ENCODE results near the gene SH3BP5L. TPM values are rescaled to one million over a fixed set of nuclear protein-coding genes. Genes with fewer than 3 reads are reported as not detected.

SH3BP5L gene
- total and polyA plus RNA-seq, 7 donors: 13.7 to 23.5 (median 16.6) TPM

DNA sequence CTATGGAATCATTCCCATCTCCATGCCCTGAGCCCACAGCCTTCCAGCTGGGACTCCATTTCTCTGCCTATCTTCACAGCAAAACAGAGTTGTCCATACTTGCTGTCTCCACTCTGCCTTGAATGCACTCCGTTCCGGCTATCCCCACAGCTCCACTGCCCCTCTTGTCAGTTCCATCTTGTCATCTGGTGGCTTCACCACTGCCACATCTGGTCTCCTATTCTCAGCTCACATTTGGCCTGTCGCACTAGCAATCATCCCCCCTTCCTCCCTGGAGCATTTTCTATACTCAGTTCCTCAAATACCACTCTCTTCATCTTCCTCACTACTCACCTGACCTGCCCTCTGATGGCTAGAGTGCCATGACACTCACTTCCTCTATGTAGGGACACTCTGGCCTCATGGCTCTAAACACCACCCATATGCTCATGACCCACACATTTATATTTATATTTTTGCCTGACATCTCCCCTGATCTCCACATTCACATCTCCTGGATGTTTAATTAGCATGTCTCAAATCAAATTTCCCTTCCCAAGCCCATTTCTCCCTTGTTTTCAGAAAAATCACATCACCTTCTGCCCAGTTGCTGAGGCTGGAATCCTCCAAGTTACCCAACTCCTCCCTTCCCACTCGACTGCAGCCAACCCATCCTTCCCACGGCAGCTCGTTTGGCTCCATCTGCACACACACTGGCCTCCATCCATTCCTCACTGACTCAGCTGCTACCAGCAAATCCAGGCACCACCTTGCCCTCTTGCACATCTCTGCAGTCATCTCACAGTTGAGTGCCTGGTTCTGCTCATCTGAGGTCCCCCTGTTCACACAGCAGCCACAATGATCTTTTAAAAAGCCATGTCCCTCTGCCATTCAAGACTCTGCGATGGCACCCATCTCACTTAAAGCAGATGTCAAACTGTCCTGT is 27.0 kb upstream of the SH3BP5L start:
- Histone ChIP-seq H3K27ac (no peak overlapping the region), H3K4me1 (peaks cover 0 to 10% (median 8%) of the 10 kb centered on the region in 4 donors), H3K9me3 (no peaks in the 10 kb centered on the region), H3K4me3 (no peak overlapping the region), H3K36me3 (peaks cover 20 to 60% (median 24%) of the 10 kb centered on the region in 4 donors), H3K27me3 (no peaks in the 10 kb centered on the region)
- no peak for DNase-seq
- intact Hi-C loops (cut with DNase I): no loop called here
- WGBS, 2 donors: 85 to 92% methylated on average over 7 of the region's 7 CpGs
- TF ChIP-seq POLR2A (IDR thresholded peaks at IDR 0.05): no peak
- TF ChIP-seq POLR2AphosphoS5 (IDR thresholded peaks at IDR 0.05): no peak
- TF ChIP-seq, protein P1, sequence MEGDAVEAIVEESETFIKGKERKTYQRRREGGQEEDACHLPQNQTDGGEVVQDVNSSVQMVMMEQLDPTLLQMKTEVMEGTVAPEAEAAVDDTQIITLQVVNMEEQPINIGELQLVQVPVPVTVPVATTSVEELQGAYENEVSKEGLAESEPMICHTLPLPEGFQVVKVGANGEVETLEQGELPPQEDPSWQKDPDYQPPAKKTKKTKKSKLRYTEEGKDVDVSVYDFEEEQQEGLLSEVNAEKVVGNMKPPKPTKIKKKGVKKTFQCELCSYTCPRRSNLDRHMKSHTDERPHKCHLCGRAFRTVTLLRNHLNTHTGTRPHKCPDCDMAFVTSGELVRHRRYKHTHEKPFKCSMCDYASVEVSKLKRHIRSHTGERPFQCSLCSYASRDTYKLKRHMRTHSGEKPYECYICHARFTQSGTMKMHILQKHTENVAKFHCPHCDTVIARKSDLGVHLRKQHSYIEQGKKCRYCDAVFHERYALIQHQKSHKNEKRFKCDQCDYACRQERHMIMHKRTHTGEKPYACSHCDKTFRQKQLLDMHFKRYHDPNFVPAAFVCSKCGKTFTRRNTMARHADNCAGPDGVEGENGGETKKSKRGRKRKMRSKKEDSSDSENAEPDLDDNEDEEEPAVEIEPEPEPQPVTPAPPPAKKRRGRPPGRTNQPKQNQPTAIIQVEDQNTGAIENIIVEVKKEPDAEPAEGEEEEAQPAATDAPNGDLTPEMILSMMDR (IDR thresholded peaks at IDR 0.05): no peak
- no peak for TF ChIP-seq EP300 (IDR thresholded peaks at IDR 0.05)

DNA sequence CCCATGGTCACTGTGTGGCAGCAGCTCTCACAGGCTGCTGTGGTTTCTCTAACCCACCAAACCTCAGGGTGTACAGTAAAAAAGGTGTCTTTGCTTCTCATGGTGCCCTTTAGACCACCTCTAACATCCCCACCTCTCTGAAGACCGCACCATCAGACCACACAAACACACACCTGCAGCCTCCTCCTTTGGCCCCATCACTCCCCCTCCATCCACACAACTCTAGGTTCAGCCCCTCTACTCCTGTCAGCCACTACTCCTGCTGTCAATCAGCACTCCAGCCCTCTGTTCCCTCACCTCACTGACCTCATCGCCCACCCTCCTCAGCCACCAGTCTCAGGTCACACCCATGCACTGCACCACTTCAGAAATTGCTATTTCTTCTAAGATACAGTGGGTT is 25.7 kb upstream of the SH3BP5L start:
- peaks cover 32 to 74% (median 37%) of the 10 kb centered on the region in 4 donors for H3K36me3 ChIP-seq
- H3K27ac ChIP-seq: no peak overlapping the region
- no peaks in the 10 kb centered on the region for H3K27me3 ChIP-seq
- no peaks in the 10 kb centered on the region for H3K4me1 ChIP-seq
- intact Hi-C loops (cut with DNase I): no loop called here
- TF ChIP-seq POLR2A (IDR thresholded peaks at IDR 0.05) (no peak), POLR2AphosphoS5 (IDR thresholded peaks at IDR 0.05) (no peak), EP300 (IDR thresholded peaks at IDR 0.05) (no peak)
- TF ChIP-seq, protein P1 (IDR thresholded peaks at IDR 0.05): no peak
- DNase-seq: no peak
- no peak overlapping the region for H3K4me3 ChIP-seq
- no peaks in the 10 kb centered on the region for H3K9me3 ChIP-seq
- WGBS, 2 donors: 79 to 92% methylated on average over 2 of the region's 2 CpGs

DNA sequence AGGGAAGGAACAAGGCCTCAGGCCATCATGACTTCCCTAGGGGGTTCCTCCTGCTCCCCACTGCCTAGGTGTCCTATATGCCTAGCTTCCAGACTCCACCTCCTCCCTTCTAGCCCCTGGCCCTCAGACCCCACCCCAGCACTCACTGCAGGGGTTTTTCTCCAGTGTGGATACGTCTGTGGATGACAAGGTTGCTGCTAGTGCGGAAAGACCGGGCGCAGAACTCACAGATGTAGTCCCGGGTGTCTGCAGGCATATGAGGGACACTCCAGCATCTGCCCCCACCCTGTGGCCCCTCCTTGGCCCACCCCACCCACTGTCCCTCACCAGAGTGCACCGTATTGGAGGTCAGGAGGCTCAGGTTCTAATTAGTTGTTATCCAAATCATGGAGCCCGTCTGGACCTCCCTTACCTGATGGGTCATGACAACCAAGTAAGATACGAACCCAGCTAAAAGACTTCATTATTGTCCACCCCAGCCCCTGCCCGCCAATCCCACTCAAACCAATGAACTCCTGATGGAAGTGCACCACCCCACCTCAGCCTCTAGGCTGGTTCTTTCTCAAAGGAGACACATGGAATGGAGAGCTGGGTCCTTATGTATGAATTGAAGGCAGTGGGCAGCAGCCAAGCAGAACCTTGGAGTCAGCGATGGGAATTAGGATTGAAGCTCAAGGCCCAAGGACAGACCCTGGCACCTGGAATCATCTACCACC is 25.0 kb upstream of the SH3BP5L start:
- TF ChIP-seq EP300 (IDR thresholded peaks at IDR 0.05) (no peak), POLR2A (IDR thresholded peaks at IDR 0.05) (no peak), POLR2AphosphoS5 (IDR thresholded peaks at IDR 0.05) (no peak)
- TF ChIP-seq, protein P1 (IDR thresholded peaks at IDR 0.05): no peak
- no peak overlapping the region for H3K27ac ChIP-seq
- 82 to 88% methylated on average over 10 of the region's 10 CpGs for WGBS, 2 donors
- H3K9me3 ChIP-seq: no peaks in the 10 kb centered on the region
- no peaks in the 10 kb centered on the region for H3K4me1 ChIP-seq
- no peak overlapping the region for H3K4me3 ChIP-seq
- intact Hi-C loops (cut with DNase I): no loop called here
- H3K36me3 ChIP-seq: peaks cover 37 to 80% (median 44%) of the 10 kb centered on the region in 4 donors
- DNase-seq: no peak
- no peaks in the 10 kb centered on the region for H3K27me3 ChIP-seq

DNA sequence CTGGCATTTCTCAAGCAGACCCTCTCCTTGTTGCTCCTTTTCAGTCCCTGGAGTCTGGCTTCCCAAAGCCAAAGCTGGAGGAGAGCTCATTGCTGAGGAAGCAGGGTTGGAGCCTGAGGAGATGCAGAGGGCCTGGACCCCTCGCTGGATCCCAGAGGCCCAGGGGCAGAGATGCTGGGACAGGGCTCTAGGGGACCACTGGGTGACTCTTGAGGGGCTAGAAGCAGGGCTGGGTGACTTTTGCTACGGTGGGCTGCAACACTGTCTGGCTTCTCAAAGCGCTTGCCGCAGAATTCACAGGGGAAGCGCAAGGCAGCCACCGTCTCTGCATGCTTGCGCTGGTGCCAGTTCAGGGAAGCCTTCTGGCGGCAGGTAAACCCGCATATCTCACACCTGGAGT is 24.4 kb upstream of the SH3BP5L start:
- peaks cover 37 to 80% (median 49%) of the 10 kb centered on the region in 4 donors for H3K36me3 ChIP-seq
- 90 to 92% methylated on average over 9 of the region's 9 CpGs for WGBS, 2 donors
- no peak for DNase-seq
- TF ChIP-seq, protein P1 (IDR thresholded peaks at IDR 0.05): no peak
- H3K27ac ChIP-seq: no peak overlapping the region
- H3K27me3 ChIP-seq: no peaks in the 10 kb centered on the region
- intact Hi-C loops (cut with DNase I): no loop called here
- no peaks in the 10 kb centered on the region for H3K9me3 ChIP-seq
- H3K4me1 ChIP-seq: no peaks in the 10 kb centered on the region
- no peak overlapping the region for H3K4me3 ChIP-seq
